Erythroblast (primary cell): ENCODE measurements around the gene MED13L.

Experiments used
- DNase-seq, 2 experiments: peaks; one replicate each; lab custom pipeline; 2025; lab: John Stamatoyannopoulos, UW
- GATA1 ChIP-seq: IDR thresholded peaks from 2 replicates; pipeline ENCODE4 v1.6.1; 2011; ENCODE audit warnings: low read depth, mild to moderate bottlenecking, control low read depth, low read length, moderate library complexity
- POLR2A ChIP-seq: IDR thresholded peaks from 2 replicates; pipeline ENCODE4 v1.6.1; 2011; ENCODE audit warnings: mild to moderate bottlenecking, low read length

Gene MED13L

GRCh38 chr12:116157845-116158267, 119.6 kb downstream of the MED13L start:
- DNase-seq: no peak
- no peak for TF ChIP-seq POLR2A
- no peak for TF ChIP-seq GATA1

- DNase-seq: no peak
- TF ChIP-seq POLR2A (no peak), GATA1 (no peak)
Observed at GRCh38 chr12:116156614-116157013, 120.9 kb downstream of the MED13L start.

- DNase-seq: no peak
- TF ChIP-seq POLR2A (no peak), GATA1 (no peak)
Observed at GRCh38 chr12:116155383-116155782, 122.1 kb downstream of the MED13L start.

GRCh38 chr12:116153983-116154382, 123.5 kb downstream of the MED13L start:
- TF ChIP-seq GATA1: no peak
- no peak for TF ChIP-seq POLR2A
- DNase-seq: no peak

- no peak for DNase-seq
Observed at GRCh38 chr12:116153113-116153512, 124.4 kb downstream of the MED13L start.

GRCh38 chr12:116152268-116152667, 125.2 kb downstream of the MED13L start:
- no peak for DNase-seq
- TF ChIP-seq POLR2A (no peak), GATA1 (no peak)

More at GRCh38 chr12:116153113-116153512, 124.4 kb downstream of the MED13L start:
- TF ChIP-seq GATA1 (no peak), POLR2A (no peak)

GRCh38 chr12:116150452-116150851, 127.0 kb downstream of the MED13L start:
- TF ChIP-seq GATA1 (no peak), POLR2A (no peak)
- no peak for DNase-seq

- DNase-seq: no peak
- TF ChIP-seq POLR2A: no peak
Observed at GRCh38 chr12:116150001-116150400, 127.5 kb downstream of the MED13L start.

- no peak for TF ChIP-seq POLR2A
- DNase-seq: no peak
Observed at GRCh38 chr12:116148844-116149243, 128.6 kb downstream of the MED13L start.

GRCh38 chr12:116146386-116146785, 131.1 kb downstream of the MED13L start:
- TF ChIP-seq POLR2A: no peak
- no peak for TF ChIP-seq GATA1
- DNase-seq: no peak

GRCh38 chr12:116145451-116145850, 132.0 kb downstream of the MED13L start:
- TF ChIP-seq GATA1: no peak
- no peak for TF ChIP-seq POLR2A
- no peak for DNase-seq

- DNase-seq: no peak
- TF ChIP-seq POLR2A: no peak
- no peak for TF ChIP-seq GATA1
Observed at GRCh38 chr12:116144384-116144783, 133.1 kb downstream of the MED13L start.

- TF ChIP-seq GATA1 (no peak), POLR2A (no peak)
- no peak for DNase-seq
Observed at GRCh38 chr12:116143909-116144308, 133.6 kb downstream of the MED13L start.

GRCh38 chr12:116142936-116143898, 134.3 kb downstream of the MED13L start:
- DNase-seq: no peak
- TF ChIP-seq GATA1 (no peak), POLR2A (no peak)

- no peak for DNase-seq
- no peak for TF ChIP-seq POLR2A
- TF ChIP-seq GATA1: no peak
Observed at GRCh38 chr12:116141833-116142162, 135.7 kb downstream of the MED13L start.
